ENCODE results near the gene MRPL20. TPM values are rescaled to one million over a fixed set of nuclear protein-coding genes. Genes with fewer than 3 reads are reported as not detected.
"Not testable (repeated sequence)": the region's sequence is repeated elsewhere in the genome, so short reads cannot be mapped to it uniquely, and the experiment has no call there.

Gene MRPL20
- polyA plus RNA-seq, 1 donor from 2014 or later: 204 TPM

DNA sequence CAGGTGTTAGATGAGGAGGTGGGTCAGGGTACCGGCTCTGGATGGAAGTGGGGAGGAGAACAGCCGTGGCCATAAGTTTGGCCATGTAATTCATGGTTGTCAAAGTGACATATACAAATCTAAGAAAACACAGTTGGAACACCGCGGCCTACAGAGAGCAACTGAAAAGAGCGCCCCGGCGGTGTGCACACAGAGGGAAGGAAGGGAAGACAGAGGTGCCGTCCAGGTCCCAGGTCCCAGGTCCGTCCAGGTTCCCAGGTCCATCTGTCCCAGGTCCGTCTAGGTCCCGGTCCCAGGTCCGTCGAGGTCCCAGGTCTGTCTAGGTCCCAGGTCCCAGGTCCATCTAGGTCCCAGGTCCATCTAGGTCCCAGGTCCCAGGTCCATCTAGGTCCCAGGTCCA is 4.5 kb upstream of the MRPL20 start:
- no peaks in the 10 kb centered on the region for H3F3A ChIP-seq (ENCODE audit: insufficient read depth, low read length, poor library complexity, severe bottlenecking)
- no peaks in the 10 kb centered on the region for H3K9me2 ChIP-seq (ENCODE audit: insufficient read depth, low read length)
- H4K20me1 ChIP-seq (ENCODE audit: insufficient read depth): no peaks in the 10 kb centered on the region
- H3K4me2 ChIP-seq (ENCODE audit: low read length): no peak overlapping the region
- TF ChIP-seq POLR2AphosphoS5 (IDR thresholded peaks at IDR 0.05) (no peak), MXI1 (conservative IDR thresholded peaks at IDR 0.05; ENCODE audit: poor library complexity, severe bottlenecking) (no peak), TAF1 (IDR thresholded peaks at IDR 0.05; ENCODE audit: low read depth) (no peak), SMC3 (conservative IDR thresholded peaks at IDR 0.05; ENCODE audit: poor library complexity) (no peak)
- H2AFZ ChIP-seq (ENCODE audit: low read depth, low read length): no peak overlapping the region
- H3K27me3 ChIP-seq (ENCODE audit: insufficient read depth, low read depth, low read length): no peaks in the 10 kb centered on the region
- no peak overlapping the region for H3K27ac ChIP-seq (ENCODE audit: low read length)
- H3K36me3 ChIP-seq (ENCODE audit: insufficient read depth, low read length): no peaks in the 10 kb centered on the region
- peaks cover 13% of the 10 kb centered on the region for H3K79me2 ChIP-seq (replicated peaks; ENCODE audit: insufficient read depth, low read length)
- H3K4me3 ChIP-seq (ENCODE audit: low read length): no peak overlapping the region
- H3K9ac ChIP-seq (ENCODE audit: low read length): no peak overlapping the region
- H3K9me3 ChIP-seq (ENCODE audit: low read length): no peaks in the 10 kb centered on the region

DNA sequence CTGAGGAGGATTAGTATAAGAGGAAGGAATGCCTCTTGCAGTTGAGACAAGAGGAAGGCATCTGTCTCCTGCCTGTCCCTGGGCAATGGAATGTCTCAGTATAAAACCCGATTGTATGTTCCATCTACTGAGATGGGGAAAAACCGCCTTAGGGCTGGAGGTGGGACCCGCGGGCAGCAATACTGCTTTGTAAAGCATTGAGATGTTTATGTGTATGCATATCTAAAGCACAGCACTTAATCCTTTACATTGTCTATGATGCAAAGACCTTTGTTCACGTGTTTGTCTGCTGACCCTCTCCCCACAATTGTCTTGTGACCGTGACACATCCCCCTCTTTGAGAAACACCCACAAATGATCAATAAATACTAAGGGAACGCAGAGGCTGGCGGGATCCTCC is 3.1 kb upstream of the MRPL20 start:
- not testable (repeated sequence) for H3K4me3 ChIP-seq (ENCODE audit: low read length); H3K4me2 ChIP-seq (ENCODE audit: low read length); H3K36me3 ChIP-seq (ENCODE audit: insufficient read depth, low read length); H3K27me3 ChIP-seq (ENCODE audit: insufficient read depth, low read depth, low read length); H4K20me1 ChIP-seq (ENCODE audit: insufficient read depth); H3K9me2 ChIP-seq (ENCODE audit: insufficient read depth, low read length); H3K27ac ChIP-seq (ENCODE audit: low read length); H3F3A ChIP-seq (ENCODE audit: insufficient read depth, low read length, poor library complexity, severe bottlenecking); H2AFZ ChIP-seq (ENCODE audit: low read depth, low read length); H3K9ac ChIP-seq (ENCODE audit: low read length); H3K9me3 ChIP-seq (ENCODE audit: low read length)
- peaks cover 24% of the 10 kb centered on the region for H3K79me2 ChIP-seq (replicated peaks; ENCODE audit: insufficient read depth, low read length)

GRCh38 chr1:1407636-1408318 is 684 bp upstream of the MRPL20 start:
- peak overlapping the region; percentile 85 for H3K27ac ChIP-seq (ENCODE audit: low read length)
- peak overlapping the region; percentile 97 for H3K4me3 ChIP-seq (ENCODE audit: low read length)
- peaks cover 24% of the 10 kb centered on the region for H3K79me2 ChIP-seq (replicated peaks; ENCODE audit: insufficient read depth, low read length)
- no peak overlapping the region for H2AFZ ChIP-seq (ENCODE audit: low read depth, low read length)
- H3K9me2 ChIP-seq (ENCODE audit: insufficient read depth, low read length): no peaks in the 10 kb centered on the region
- no peaks in the 10 kb centered on the region for H4K20me1 ChIP-seq (ENCODE audit: insufficient read depth)
- H3F3A ChIP-seq (ENCODE audit: insufficient read depth, low read length, poor library complexity, severe bottlenecking): no peaks in the 10 kb centered on the region
- H3K9ac ChIP-seq (ENCODE audit: low read length): peak overlapping the region; percentile 86
- no peaks in the 10 kb centered on the region for H3K27me3 ChIP-seq (ENCODE audit: insufficient read depth, low read depth, low read length)
- peak overlapping the region; percentile 69 for H3K4me2 ChIP-seq (ENCODE audit: low read length)
- TF ChIP-seq MXI1 (conservative IDR thresholded peaks at IDR 0.05; ENCODE audit: poor library complexity, severe bottlenecking) (no peak), POLR2AphosphoS5 (IDR thresholded peaks at IDR 0.05) (no peak), EZH2 (IDR thresholded peaks at IDR 0.05; ENCODE audit: borderline replicate concordance, insufficient read depth, low read length, poor library complexity, severe bottlenecking) (no peak), SMC3 (conservative IDR thresholded peaks at IDR 0.05; ENCODE audit: poor library complexity) (no peak), CTCF (IDR thresholded peaks at IDR 0.05; ENCODE audit: poor library complexity, severe bottlenecking) (no peak), EP300 (conservative IDR thresholded peaks at IDR 0.05; ENCODE audit: poor library complexity, severe bottlenecking) (no peak), REST (IDR thresholded peaks at IDR 0.05; ENCODE audit: borderline replicate concordance) (no peak), RAD21 (conservative IDR thresholded peaks at IDR 0.05) (no peak), TAF1 (IDR thresholded peaks at IDR 0.05; ENCODE audit: low read depth) (no peak)
- H3K36me3 ChIP-seq (ENCODE audit: insufficient read depth, low read length): no peaks in the 10 kb centered on the region
- H3K9me3 ChIP-seq (ENCODE audit: low read length): no peaks in the 10 kb centered on the region

Measured in neural cell (in vitro differentiated cells).